Stimulated activated CD4-positive, alpha-beta T cell treated with anti-CD3 and anti-CD28 coated beads, Interleukin-1b, Interleukin-23, amount 100 ng/mL, for 4 hours (primary cell): ENCODE results near the gene TTBK1.

Experiments used
- DNase-seq, 2 donors: peaks; one replicate each; pipeline ENCODE4 v3.0.0-alpha.2; 2020; ENCODE audit warnings: low read depth in 2 of 2

Gene TTBK1

DNA sequence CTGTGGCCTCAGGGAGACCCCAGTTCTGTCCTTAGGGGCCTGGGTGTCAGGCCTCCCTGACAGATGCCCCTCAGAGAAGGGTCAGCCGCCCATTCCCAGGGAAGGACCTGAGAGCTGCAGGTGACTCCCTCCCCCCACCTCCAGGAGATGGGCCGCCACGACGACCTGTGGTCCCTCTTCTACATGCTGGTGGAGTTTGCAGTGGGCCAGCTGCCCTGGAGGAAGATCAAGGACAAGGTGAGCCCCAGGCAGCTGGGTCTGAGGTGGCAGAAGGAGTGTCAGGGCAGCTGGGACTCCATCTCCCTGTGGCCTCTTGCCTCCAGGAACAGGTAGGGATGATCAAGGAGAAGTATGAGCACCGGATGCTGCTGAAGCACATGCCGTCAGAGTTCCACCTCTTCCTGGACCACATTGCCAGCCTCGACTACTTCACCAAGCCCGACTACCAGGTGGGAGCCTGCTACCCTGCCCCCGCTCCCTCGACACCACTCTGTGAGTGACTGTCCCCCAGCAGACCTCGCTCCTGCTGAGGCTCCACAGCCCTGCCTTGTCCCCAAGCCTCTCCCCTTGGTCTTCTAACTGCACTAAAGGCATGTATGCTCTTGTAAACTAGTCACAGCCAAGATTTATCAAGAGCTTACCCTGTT is 12.2 kb downstream of the TTBK1 start:
- DNase-seq: no peak

DNA sequence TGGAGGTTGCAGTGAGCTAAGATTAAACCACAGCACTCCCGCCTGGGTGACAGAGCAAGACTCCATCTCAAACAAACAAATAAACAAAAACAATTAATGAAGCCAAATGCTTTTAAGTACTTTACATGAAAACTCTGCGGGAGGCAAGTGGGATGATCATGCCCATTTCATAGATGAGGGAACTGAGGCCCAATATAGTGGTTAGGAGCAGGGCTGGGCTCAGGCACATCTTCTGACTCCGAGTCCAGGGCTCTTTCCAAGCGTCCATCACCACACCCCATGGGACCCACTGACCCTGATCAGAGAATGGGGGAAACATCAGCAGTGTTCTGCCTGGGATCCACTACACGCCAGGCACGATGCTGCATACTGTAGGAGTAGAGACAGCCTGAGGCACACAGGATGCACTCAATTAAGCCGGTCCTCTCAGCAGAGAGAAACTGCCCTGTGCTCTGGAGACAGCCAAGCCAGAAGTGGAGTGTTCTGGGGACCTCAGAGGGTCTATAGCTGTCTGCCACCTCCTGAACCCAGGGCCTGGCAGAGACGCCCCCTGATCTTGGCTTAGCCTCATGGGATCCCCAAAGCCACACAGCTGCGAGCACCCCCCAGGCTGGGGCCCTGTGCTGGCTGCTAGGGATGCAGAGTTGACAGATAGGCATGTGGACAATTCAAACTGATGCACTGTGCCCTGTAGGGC is 13.5 kb downstream of the TTBK1 start:
- DNase-seq: no peak

DNA sequence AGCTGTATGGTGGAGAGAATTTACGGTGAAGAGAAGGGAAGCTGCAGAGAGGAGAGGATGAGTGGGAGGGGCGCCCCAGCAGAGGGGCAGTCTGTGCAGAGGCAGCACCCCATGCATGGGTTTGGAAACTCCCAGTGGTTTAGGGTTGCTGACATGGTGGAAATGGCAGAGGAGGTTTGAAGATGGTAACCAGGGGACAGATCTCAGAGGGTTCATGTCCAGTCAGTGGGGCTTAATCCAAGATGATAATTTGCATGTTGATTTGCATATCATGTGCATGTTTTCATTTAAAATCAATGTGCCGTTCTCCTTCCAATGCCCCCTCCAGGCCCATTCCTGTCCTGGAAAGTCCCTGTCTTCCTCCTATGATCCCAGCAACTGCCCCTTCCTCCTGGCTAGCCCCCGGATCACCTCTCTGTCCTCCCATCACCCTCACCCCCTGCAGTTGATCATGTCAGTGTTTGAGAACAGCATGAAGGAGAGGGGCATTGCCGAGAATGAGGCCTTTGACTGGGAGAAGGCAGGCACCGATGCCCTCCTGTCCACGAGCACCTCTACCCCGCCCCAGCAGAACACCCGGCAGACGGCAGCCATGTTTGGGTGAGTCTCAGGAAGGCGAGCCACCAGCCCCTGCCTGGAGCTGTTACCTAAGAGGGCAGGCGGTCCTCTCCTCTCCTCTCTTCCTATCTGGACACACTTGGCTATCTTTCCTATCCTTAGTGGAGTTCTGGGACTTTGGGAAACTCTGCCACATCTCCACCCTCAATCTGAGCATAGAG is 14.3 kb downstream of the TTBK1 start:
- no peak for DNase-seq

DNA sequence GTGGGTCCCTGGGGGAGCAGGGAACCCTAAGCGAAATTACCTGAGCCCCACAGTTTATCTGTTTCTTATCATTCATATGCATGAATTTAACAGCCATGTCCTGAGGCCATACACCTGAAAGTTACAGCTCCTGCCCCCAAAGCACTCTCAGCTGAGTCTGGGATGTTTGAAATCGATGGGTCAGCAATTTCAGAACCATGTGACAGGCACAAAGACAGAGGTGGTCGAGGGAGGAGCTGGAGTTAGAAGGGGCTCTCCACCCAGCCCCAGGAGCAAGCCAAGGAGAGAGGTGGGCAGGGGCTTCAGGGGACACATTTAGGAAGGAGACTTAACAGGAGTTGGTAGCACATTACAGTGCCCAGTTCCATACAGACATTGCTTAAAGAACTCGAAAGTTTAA is 14.9 kb downstream of the TTBK1 start:
- DNase-seq: no peak

DNA sequence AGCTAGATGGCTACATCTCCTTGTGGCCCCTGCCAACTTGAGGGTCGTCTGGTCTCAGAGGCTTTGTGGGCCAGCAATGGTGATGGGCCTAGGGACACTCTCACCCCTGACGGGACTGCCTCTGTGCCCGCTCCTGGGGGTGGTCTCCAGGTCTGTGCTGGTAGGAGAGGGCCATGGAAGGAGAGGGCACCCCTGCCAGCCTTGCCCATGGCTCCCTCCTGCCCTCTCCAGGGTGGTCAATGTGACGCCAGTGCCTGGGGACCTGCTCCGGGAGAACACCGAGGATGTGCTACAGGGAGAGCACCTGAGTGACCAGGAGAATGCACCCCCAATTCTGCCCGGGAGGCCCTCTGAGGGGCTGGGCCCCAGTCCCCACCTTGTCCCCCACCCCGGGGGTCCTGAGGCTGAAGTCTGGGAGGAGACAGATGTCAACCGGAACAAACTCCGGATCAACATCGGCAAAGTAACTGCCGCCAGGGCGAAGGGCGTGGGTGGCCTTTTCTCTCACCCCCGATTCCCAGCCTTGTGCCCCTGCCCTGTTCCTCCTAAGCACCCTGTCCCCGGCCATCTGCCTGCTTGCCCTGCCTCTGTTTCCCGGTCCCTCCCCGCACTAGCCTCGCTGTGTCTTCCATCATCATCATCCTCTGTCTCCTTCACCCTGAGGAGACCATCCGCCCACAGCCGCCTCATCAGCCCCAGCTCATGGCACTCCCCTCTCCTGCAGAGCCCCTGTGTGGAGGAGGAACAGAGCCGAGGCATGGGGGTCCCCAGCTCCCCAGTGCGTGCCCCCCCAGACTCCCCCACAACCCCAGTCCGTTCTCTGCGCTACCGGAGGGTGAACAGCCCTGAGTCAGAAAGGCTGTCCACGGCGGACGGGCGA is 15.8 kb downstream of the TTBK1 start:
- no peak for DNase-seq

DNA sequence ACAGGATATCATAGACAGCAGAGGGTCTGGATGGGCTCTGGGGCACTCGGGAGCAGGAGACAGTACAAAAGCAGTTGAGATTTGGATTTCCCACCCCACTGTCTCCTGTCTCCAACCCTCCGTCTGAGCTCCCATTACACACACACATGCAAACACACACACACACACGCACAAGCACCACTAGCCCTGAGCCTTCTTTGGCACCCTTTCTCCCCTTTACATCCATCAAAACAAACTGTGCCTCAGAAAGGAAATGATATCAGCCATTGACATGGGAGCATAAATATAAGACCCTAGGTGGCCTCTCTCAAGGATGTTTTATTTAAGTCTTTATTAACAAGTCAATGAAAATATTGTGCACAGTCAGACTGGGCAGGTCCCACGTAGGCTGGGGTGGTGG is 17.5 kb downstream of the TTBK1 start:
- no peak for DNase-seq

DNA sequence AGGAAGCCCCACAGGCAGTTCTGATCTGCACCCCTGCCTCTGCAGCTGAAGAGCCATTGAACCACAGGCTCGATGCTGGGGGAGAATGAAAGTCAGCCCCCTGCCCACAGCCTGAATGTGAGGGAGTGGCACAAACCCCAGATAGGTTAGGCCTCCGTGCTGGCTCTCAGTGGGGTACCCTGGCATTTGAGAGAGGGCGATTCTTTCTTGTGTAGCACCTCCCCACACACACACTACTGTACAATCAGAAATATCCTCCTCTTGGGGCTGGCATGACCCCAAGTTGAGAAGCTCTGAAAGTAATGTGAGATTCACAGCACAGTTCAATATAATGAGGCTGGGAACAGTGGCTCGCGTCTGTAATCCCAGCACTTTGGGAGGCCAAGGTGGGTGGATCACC is 17.9 kb downstream of the TTBK1 start:
- no peak for DNase-seq

DNA sequence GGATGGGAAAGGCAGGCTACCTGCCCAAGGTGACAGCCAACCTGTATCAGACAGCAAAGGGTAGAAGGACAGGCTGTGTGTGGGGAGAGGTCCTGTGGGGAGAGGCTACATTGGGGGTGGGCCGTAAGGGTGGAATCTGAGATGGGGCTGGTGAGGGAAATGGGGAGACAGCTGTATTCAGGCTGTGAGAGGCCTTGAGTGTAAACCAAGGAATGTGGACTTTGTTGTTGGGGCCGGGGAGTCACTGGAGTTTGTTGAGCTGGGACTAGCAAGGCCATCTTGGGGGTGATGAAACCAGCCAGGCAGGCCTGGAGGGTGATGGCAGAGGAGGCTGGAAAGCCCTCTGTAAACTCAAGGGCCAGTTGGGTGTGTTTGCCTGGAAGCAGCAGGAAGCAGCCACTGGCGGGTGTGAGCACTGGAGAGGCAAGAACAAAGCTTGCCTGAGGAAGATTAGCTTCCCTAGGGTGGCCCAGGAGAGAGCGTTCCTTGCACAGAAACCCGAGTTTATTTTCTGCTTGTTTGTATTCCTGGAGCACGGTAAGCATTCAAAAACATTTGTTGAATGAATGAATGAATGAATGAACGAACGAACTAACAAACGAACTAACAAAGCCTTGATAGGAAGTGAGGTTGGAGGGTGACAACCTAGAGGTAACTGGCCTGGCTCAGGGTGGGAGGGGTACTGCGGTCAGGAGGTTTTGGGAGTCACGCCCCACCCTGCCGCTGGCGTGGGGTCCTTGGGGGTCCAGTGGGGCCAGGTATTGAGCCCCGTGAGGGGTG is 18.9 kb downstream of the TTBK1 start:
- DNase-seq: no peak

DNA sequence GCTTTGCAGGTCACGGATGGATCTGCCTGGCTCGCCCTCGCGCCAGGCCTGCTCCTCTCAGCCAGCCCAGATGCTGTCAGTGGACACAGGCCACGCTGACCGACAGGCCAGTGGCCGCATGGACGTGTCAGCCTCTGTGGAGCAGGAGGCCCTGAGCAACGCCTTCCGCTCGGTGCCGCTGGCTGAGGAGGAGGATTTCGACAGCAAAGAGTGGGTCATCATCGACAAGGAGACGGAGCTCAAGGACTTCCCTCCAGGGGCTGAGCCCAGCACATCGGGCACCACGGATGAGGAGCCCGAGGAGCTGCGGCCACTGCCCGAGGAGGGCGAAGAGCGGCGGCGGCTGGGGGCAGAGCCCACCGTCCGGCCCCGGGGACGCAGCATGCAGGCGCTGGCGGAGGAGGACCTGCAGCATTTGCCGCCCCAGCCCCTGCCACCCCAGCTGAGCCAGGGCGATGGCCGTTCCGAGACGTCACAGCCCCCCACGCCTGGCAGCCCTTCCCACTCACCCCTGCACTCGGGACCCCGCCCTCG is 19.6 kb downstream of the TTBK1 start:
- DNase-seq: no peak

DNA sequence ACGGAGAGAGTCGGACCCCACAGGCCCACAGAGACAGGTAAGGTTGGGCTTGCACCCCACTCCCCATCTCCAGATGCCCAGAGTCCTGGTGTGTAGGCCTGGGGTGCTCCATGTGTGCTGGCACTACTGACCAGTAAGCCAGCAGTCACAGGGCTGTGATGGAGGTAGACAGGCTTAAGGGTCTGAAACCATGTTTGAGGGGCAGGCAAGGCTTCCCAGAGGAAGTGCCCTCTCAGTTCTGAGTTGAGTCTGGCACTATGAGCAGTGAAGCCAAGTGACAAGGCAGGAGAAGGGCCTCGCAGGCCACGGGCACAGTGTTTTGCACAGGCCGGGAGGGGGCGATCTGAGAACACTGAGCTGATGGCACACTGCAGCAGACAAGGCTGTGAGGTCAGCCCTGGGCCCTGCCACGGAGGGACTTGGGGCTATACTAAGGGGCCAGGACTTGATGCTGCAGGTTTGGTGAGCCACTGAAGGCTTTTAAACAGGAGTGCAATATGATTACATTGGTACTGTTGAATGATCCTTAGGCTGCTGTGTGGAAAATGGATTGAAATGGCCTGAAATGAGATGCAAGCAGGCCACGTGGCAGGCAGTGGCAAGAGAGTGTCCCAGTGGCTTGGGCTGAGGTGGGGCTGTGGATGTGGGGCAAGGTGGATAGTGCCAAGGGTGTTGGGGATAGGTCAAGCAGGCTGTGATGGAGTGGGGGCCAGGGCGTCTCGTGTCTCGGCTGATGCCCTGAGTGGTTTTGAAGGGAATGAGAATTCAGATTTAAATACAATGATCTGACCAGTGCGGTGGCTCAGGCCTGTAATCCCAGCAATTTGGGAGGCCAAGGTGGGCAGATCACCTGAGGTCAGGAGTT is 20.3 kb downstream of the TTBK1 start:
- DNase-seq: peak; percentile 62 to 71

DNA sequence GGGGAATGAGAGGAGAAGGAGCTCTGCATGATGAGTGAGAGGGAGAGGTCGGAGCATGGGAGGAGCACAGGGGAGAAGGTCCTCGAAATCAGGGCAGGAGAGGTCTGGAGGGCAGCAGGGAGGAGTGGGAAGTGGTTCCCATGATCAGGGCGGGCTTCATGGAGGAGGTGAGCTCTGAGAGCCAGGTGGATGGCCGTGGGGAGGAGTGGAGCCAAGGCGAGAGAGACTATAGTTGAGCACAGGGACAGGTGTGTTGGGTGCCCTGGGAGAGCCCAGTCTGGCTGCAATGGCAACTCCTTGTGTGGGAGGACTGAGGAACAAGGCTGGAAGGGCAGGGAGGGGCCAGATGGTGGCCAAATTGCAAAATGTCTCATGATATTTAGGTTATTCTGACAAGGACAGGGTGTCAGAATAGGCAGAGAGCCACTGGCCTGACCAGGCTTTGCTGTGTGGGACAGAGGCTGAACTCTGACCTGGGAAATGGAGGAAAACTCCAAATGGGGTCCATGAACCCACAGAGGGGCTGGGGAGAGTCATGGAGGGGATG is 21.4 kb downstream of the TTBK1 start:
- DNase-seq: no peak

DNA sequence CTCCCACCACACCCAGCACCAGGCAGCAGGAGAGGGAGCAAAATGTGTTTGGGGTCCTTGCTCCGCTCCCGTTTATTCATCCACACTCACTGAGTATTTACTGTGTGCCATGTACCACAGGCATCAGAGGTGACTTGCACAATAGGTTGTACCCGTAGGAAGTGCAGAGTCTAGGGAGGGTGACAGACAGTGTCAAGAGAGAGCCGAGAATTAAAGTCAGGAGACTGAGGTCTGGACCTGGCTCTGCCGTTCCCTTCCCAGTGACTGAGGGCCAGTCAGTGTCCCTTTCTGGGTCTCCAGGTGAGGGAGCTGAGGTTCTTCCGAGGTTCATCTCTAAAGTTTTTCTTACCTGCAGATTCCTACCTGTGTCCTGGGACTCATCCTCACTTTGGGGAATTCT is 22.3 kb downstream of the TTBK1 start:
- no peak for DNase-seq

DNA sequence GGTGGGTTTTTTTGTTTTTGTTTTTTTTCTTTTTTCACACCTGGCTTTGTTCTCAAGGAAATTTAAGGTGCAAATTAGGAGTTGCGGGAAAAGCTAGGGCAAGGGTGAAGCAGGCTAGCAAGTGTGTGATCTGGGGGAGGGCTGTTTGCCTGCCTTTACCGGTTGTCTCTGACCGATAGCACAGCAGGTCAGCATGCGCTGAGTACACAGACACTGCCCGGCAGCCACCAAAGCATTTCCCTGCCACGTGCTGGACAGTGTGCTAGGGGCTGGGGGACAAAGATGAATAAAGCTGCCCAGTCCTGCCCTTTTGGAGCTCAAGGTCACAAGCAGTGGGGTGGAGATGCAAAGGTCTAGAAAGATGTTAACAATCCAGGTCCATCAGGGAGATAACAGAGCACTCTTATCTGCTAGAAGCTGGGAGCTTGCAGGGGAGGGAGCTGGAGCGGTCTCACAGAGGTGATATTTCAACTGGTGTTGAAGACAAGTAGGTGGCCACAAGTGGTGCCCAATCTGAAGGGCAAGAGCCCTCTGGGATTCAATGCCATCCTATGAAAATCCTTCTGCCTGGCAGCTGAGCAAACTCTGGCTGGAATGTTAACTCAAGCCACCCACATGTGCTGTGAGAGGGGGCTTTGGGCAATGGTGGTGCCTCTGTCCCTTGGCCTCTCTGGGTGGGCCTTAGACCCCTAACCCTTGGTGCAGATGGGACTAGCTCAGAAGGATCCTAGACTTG is 24.5 kb downstream of the TTBK1 start:
- no peak for DNase-seq

DNA sequence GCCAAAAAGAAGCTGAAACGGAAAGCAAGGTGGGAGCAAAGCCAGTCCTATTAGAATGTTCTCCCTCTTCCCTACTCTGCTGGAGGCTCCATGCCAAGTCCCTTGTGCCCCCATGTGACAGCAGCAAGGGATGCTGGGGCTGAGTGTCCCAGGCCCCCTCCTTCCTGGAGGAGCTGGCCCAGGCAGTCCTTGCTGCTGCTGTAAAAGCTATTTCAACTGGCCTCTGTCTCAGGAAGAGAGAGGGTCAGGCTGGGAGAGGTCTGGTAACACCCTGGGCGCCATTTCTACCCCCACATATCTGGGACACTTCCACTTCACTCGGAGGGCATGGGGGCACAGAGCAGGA is 25.0 kb downstream of the TTBK1 start:
- DNase-seq: no peak

DNA sequence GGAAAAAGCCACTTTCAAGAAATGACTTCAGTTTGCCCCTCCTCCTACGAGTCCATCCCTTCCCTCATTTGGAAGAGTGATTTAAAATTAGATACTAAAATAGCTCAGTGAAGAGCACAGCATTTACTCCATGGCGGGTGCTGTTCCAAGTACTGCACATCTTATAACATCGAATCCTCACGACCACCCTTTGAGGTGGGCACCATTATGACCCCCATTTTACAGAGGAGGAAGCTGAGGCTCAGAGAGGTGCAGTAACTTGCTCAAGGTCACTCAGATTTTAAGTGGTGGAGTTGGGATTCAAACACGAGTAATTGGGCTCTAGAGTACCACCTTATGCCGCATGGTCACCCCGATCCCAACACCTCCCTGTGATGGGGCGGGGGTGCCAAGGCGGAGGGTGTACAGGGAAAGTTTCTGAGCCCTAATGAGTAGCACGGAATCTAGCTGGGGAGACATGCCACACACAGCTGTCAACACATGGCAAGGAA is 25.5 kb downstream of the TTBK1 start:
- DNase-seq: no peak

DNA sequence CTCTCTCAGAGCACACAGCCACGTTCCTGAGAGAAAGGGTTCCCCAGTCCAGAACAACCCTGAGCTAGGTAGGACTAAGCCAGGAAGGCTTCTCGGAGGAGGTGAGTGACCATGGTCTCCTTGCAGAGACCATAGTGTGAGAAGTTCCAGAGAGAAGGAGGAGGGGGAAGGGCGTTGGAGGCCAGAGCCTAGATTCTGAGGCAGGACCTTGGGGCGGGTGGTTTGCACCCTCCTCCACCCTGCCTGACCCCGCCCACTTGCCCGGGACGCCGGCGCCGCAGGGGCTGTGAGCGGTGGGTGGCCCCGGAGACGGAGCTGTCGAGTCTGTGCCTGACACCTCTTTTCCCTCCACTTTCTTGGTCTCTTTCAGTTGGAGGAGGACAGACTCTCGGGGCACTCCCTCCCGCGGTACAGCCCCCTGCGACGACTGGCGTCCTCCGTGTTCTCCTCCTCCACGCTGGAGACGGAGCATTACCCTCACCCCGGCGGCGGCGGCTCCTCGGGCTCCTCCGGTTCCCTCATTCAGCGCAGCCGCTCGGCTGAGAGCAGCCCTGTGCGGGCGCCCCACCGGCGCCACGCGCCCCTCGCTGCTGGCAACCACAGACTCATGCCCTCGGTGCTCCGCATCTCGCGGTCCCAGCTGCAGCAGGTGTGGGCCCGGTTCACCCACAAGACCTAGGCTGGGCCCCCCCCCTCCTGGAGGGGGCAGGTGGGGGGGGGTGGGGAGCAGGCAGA is 26.2 kb downstream of the TTBK1 start:
- peak; percentile 36 to 44 for DNase-seq

DNA sequence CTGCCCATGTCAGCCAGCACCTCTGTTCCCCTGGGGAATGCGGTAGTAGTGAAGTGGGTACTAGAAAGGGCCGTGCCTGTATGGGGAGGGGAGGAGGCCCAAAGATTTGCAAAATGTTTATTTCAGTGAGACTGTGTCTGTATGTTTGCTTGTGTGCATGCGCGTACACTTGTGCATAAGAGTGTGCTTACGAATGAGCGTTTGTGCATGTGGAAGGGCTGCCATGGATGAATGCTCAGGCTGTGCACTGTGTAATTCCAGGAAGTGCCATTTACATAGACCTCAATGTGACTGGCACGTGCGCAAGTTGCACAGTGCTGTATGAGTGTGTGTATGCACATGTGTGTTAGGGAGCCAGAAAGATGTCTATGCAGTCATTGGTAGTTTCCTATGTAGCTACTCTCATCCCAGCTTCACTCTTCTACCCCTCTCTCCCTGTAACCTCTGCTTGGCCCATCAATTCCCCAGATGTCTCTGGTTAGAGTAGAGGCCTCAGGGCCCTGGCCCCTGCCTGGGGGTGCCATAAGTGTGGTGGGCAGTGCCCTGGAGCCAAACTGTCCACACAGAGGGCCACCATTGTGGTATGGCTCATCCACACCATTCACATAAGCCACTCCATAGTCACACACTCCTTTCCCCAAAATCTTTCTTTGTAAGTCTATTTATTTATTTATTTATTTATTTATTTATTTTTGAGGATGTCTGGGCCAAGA is 28.0 kb downstream of the TTBK1 start:
- no peak for DNase-seq

DNA sequence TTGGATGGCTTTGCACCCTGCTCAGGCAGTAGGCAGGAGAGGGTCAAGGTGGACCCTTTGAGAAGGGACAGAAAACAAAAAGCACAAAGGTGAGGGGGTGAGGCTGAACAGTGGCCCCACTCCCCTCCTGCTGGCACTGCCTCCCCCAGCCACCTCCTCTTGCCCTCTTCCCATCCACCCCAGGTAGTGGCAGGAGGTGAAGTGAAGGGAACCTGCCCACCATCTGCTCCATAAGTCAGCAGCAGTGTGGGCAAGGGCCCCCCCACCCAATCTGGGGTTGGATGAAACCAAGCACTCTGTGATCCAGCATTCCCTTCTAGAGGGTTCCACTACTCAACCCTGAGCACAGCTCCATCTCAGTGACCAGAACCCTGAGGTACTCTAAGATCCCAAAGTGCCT is 28.7 kb downstream of the TTBK1 start:
- no peak for DNase-seq
